Measurements from ENCODE around the gene ABHD17B. TPM values are rescaled to one million over a fixed set of nuclear protein-coding genes. Genes with fewer than 3 reads are reported as not detected.

Gene ABHD17B
- total RNA-seq, 6 experiments from 2014 or later, result 13.6 to 17.9 (median 15.5) TPM

DNA sequence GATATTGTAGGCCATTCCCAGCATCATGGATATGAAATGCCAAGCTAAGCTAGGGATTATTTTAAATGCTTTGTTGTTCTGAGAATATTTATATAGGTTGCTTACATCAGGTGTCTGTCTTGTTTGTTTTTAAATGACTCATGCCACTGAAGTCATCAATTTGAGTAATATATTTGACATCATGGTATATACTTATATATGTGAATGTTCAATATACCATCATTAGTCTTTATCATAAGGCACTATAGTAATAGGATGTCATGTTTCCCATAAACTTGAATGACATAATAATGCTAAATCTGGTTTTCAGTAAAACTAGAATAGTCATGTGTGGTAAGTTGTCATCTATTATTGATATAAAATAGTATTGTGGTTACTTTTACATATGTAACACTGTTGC is 13.6 kb upstream of the ABHD17B start:
- peaks cover 24% of the 10 kb centered on the region for H3K36me3 Mint-ChIP-seq (ENCODE audit: low read depth)
- peaks cover 69% of the 10 kb centered on the region for H3K4me1 Mint-ChIP-seq (ENCODE audit: low read depth)
- H3K9me3 Mint-ChIP-seq, result no peaks in the 10 kb centered on the region
- DNase-seq, result no peak
- H3K4me3 Mint-ChIP-seq, result no peak overlapping the region
- no peak overlapping the region for H3K27ac Mint-ChIP-seq
- no peaks in the 10 kb centered on the region for H3K27me3 Mint-ChIP-seq (ENCODE audit: insufficient read depth)
- TF ChIP-seq, protein P1, sequence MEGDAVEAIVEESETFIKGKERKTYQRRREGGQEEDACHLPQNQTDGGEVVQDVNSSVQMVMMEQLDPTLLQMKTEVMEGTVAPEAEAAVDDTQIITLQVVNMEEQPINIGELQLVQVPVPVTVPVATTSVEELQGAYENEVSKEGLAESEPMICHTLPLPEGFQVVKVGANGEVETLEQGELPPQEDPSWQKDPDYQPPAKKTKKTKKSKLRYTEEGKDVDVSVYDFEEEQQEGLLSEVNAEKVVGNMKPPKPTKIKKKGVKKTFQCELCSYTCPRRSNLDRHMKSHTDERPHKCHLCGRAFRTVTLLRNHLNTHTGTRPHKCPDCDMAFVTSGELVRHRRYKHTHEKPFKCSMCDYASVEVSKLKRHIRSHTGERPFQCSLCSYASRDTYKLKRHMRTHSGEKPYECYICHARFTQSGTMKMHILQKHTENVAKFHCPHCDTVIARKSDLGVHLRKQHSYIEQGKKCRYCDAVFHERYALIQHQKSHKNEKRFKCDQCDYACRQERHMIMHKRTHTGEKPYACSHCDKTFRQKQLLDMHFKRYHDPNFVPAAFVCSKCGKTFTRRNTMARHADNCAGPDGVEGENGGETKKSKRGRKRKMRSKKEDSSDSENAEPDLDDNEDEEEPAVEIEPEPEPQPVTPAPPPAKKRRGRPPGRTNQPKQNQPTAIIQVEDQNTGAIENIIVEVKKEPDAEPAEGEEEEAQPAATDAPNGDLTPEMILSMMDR (IDR thresholded peaks at IDR 0.05), result no peak

GRCh38 chr9:71921190-71921814 is 10.3 kb upstream of the ABHD17B start:
- Mint-ChIP-seq H3K36me3 (ENCODE audit: low read depth) (peaks cover 24% of the 10 kb centered on the region), H3K4me3 (no peak overlapping the region), H3K4me1 (ENCODE audit: low read depth) (peaks cover 45% of the 10 kb centered on the region), H3K9me3 (no peaks in the 10 kb centered on the region), H3K27me3 (ENCODE audit: insufficient read depth) (no peaks in the 10 kb centered on the region), H3K27ac (peak overlapping the region; percentile 35; the same call in 1 of the 2 replicates)
- DNase-seq, result no peak
- TF ChIP-seq, protein P1 (IDR thresholded peaks at IDR 0.05), result no peak

DNA sequence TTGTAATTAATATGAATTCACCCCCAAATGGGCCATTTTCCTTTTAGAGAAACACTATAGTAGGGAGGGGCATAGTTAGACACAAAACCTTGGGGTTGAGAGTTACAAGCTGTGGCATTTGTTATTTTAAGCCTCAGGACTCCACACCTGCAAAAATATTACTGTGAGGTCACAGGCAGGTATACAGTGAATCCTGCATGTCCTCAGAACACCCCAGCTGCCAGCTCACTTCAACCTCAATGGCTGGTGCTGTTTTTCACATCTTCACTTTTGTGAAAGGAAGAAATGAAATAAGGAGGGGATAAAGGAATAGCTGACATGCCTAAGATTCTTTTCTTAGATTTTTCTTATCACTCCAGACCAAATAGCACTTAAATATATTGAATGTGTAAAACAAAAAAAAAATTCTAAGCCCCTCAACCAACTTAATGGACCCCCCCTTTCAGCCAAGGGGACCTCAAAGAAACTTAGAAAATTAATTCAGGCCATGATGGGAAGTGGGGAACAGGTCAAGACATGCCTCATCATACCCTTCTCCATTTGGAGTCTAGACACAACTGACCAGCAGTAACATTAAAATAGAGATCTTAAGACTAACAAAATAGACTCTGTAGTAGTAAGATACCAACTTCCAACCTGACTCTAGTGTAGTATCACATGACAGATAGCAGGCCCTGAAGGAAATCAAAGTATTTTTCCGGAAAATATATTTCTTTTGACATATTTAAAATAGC is 9.6 kb upstream of the ABHD17B start:
- Mint-ChIP-seq H3K4me1 (ENCODE audit: low read depth) (peaks cover 44% of the 10 kb centered on the region), H3K27ac (peak overlapping the region; percentile 38; the same call in 1 of the 2 replicates), H3K4me3 (no peak overlapping the region), H3K27me3 (ENCODE audit: insufficient read depth) (no peaks in the 10 kb centered on the region), H3K36me3 (ENCODE audit: low read depth) (peaks cover 24% of the 10 kb centered on the region), H3K9me3 (no peaks in the 10 kb centered on the region)
- no peak for DNase-seq
- TF ChIP-seq, protein P1 (IDR thresholded peaks at IDR 0.05), result no peak

- H3K27me3 Mint-ChIP-seq (ENCODE audit: insufficient read depth), result no peaks in the 10 kb centered on the region
- no peak overlapping the region for H3K27ac Mint-ChIP-seq
- peaks cover 46% of the 10 kb centered on the region for H3K4me1 Mint-ChIP-seq (ENCODE audit: low read depth)
- no peak for DNase-seq
- TF ChIP-seq, protein P1 (IDR thresholded peaks at IDR 0.05), result no peak
- no peak overlapping the region for H3K4me3 Mint-ChIP-seq
- no peaks in the 10 kb centered on the region for H3K9me3 Mint-ChIP-seq
- peaks cover 20% of the 10 kb centered on the region for H3K36me3 Mint-ChIP-seq (ENCODE audit: low read depth)
Observed at GRCh38 chr9:71918419-71918818, 7.4 kb upstream of the ABHD17B start.

- H3K4me1 Mint-ChIP-seq (ENCODE audit: low read depth), result peaks cover 47% of the 10 kb centered on the region
- no peaks in the 10 kb centered on the region for H3K9me3 Mint-ChIP-seq
- H3K27me3 Mint-ChIP-seq (ENCODE audit: insufficient read depth), result no peaks in the 10 kb centered on the region
- DNase-seq, result no peak
- peaks cover 12% of the 10 kb centered on the region for H3K36me3 Mint-ChIP-seq (ENCODE audit: low read depth)
- H3K4me3 Mint-ChIP-seq, result no peak overlapping the region
- TF ChIP-seq, protein P1 (IDR thresholded peaks at IDR 0.05), result no peak
- H3K27ac Mint-ChIP-seq, result no peak overlapping the region
Observed at GRCh38 chr9:71916834-71917534, 6.0 kb upstream of the ABHD17B start.

Data from HFFc6 (cell line).